Measurements from ENCODE around the gene MAML3.

- TF ChIP-seq CTCF (IDR thresholded peaks at IDR 0.05) (no peak), POLR2AphosphoS5 (IDR thresholded peaks at IDR 0.05) (no peak), EP300 (IDR thresholded peaks at IDR 0.05) (no peak)
Observed at GRCh38 chr4:140014284-140014683, 139.7 kb downstream of the MAML3 start.

Measured in upper lobe of left lung (tissue), 4 donors.